GM12875 (cell line): ENCODE measurements around the gene DBR1.
A peak's percentile ranks its signal among the peaks of the same experiment; 100 is the strongest.

Source experiments
- H3K4me3 ChIP-seq: one replicate; pipeline ENCODE4 v1.5.1; 2011; ENCODE audit warnings: low read depth, low read length, control low read depth
- CTCF ChIP-seq: IDR thresholded peaks from 2 replicates; pipeline ENCODE4 v1.5.1; 2011; ENCODE audit warnings: low read depth, mild to moderate bottlenecking, control low read depth, inconsistent platforms, low read length, moderate library complexity, borderline replicate concordance; ENCODE audit not compliant: insufficient read depth

DBR1 gene, protein sequence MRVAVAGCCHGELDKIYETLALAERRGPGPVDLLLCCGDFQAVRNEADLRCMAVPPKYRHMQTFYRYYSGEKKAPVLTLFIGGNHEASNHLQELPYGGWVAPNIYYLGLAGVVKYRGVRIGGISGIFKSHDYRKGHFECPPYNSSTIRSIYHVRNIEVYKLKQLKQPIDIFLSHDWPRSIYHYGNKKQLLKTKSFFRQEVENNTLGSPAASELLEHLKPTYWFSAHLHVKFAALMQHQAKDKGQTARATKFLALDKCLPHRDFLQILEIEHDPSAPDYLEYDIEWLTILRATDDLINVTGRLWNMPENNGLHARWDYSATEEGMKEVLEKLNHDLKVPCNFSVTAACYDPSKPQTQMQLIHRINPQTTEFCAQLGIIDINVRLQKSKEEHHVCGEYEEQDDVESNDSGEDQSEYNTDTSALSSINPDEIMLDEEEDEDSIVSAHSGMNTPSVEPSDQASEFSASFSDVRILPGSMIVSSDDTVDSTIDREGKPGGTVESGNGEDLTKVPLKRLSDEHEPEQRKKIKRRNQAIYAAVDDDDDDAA

GRCh38 chr3:138174421-138175131, at the start of gene DBR1:
TSS of gene DBR1 (minus strand) at chr3:138174921. CDS start at chr3:138174795, 126 bp downstream.
- H3K4me3 ChIP-seq: peak within 1 kb of the TSS; percentile 89
- TF ChIP-seq CTCF: no peak

- no peak for TF ChIP-seq CTCF
- H3K4me3 ChIP-seq: no peak overlapping the region
Observed at GRCh38 chr3:138222942-138223287, 48.2 kb upstream of the DBR1 start.

DNA sequence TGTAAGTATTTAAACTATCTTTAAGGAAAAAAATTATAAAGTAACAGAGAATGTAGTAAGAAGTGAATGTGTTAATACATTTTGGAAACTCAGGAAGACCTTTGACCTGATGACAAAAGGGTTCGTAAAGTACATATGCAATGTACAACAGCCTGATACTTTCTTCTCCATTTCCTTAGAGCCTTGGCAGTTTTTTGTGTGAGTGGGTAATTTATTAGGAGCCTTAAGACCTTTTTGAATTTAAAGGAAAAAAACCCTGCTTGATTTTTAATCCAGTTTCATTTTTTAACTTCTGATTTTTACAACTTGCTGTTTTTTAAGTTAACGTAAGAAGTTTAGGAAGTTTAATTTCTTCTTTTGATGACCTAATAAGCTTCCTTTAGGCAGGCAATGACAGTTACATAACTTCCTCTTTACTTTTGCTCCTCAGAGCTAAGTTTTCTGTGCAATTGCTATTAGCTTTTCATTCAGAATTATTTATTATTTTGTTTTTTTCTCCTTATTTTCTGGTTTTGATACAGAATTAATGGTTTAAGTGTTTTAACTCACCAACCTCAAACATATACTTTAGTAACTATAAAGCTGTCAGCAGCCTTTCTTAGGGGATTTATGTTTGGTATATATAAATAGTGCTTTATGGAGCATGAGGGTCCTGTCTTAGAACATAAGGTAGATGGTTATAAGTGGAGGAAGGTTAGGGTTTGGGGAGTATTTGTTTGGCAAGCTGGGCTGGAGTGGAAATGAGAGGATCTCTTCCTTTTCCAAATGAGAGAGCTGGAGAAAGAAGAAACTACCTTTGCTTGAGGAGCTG, 47.6 kb upstream of the DBR1 start:
- no peak overlapping the region for H3K4me3 ChIP-seq
- no peak for TF ChIP-seq CTCF

- no peak for TF ChIP-seq CTCF
- H3K4me3 ChIP-seq: no peak overlapping the region
Observed at GRCh38 chr3:138220788-138221187, 46.1 kb upstream of the DBR1 start.

- TF ChIP-seq CTCF: no peak
- H3K4me3 ChIP-seq: no peak overlapping the region
Observed at GRCh38 chr3:138220242-138220641, 45.5 kb upstream of the DBR1 start.

GRCh38 chr3:138219255-138219654, 44.5 kb upstream of the DBR1 start:
- TF ChIP-seq CTCF: no peak
- H3K4me3 ChIP-seq: no peak overlapping the region
